Measurements from ENCODE around the gene LNX2.
"Not testable (repeated sequence)": the region's sequence is repeated elsewhere in the genome, so short reads cannot be mapped to it uniquely, and the experiment has no call there.

The LNX2 gene

GRCh38 chr13:27631665-27632064 lies 11.3 kb upstream of the LNX2 start:
- H3K36me3 ChIP-seq (ENCODE audit: insufficient read depth, low read length) = peaks cover 9% of the 10 kb centered on the region
- no peaks in the 10 kb centered on the region for H3K9me3 ChIP-seq (ENCODE audit: control insufficient read depth, insufficient read depth, low read length)
- no peak overlapping the region for H3K9ac ChIP-seq (ENCODE audit: low read depth, low read length)
- H3K4me1 ChIP-seq (ENCODE audit: insufficient read depth, low read length) = no peaks in the 10 kb centered on the region

- peaks cover 9% of the 10 kb centered on the region for H3K36me3 ChIP-seq (ENCODE audit: insufficient read depth, low read length)
- no peak overlapping the region for H3K9ac ChIP-seq (ENCODE audit: low read depth, low read length)
- no peaks in the 10 kb centered on the region for H3K4me1 ChIP-seq (ENCODE audit: insufficient read depth, low read length)
- H3K9me3 ChIP-seq (ENCODE audit: control insufficient read depth, insufficient read depth, low read length) = no peaks in the 10 kb centered on the region
These were observed 10.8 kb upstream of the LNX2 start for GRCh38 chr13:27631156-27631555.

- H3K4me1 ChIP-seq (ENCODE audit: insufficient read depth, low read length); H3K9ac ChIP-seq (ENCODE audit: low read depth, low read length); H3K9me3 ChIP-seq (ENCODE audit: control insufficient read depth, insufficient read depth, low read length): not testable (repeated sequence)
- H3K36me3 ChIP-seq (ENCODE audit: insufficient read depth, low read length) = peaks cover 17% of the 10 kb centered on the region
These were observed 8.4 kb upstream of the LNX2 start for GRCh38 chr13:27628766-27629165.

- Histone ChIP-seq H3K9me3 (ENCODE audit: control insufficient read depth, insufficient read depth, low read length) (no peaks in the 10 kb centered on the region), H3K36me3 (ENCODE audit: insufficient read depth, low read length) (peaks cover 21% of the 10 kb centered on the region), H3K9ac (ENCODE audit: low read depth, low read length) (no peak overlapping the region), H3K4me1 (ENCODE audit: insufficient read depth, low read length) (peaks cover 8% of the 10 kb centered on the region; the same call in 1 of the 2 replicates)
These were observed 7.8 kb upstream of the LNX2 start for GRCh38 chr13:27628081-27628480.

- no peaks in the 10 kb centered on the region for H3K9me3 ChIP-seq (ENCODE audit: control insufficient read depth, insufficient read depth, low read length)
- peaks cover 22% of the 10 kb centered on the region for H3K36me3 ChIP-seq (ENCODE audit: insufficient read depth, low read length)
- H3K9ac ChIP-seq (ENCODE audit: low read depth, low read length) = no peak overlapping the region
- H3K4me1 ChIP-seq (ENCODE audit: insufficient read depth, low read length) = peaks cover 11% of the 10 kb centered on the region; the same call in 1 of the 2 replicates
These were observed 7.1 kb upstream of the LNX2 start for GRCh38 chr13:27627380-27627779.

- Histone ChIP-seq H3K4me1 (ENCODE audit: insufficient read depth, low read length) (peaks cover 11% of the 10 kb centered on the region; the same call in 1 of the 2 replicates), H3K36me3 (ENCODE audit: insufficient read depth, low read length) (peaks cover 18% of the 10 kb centered on the region)
These were observed 5.5 kb upstream of the LNX2 start for GRCh38 chr13:27625839-27626238.

GRCh38 chr13:27624071-27624470 lies 3.7 kb upstream of the LNX2 start:
- H3K36me3 ChIP-seq (ENCODE audit: insufficient read depth, low read length) = peaks cover 18% of the 10 kb centered on the region
- H3K9ac ChIP-seq (ENCODE audit: low read depth, low read length) = no peak overlapping the region
- no peaks in the 10 kb centered on the region for H3K9me3 ChIP-seq (ENCODE audit: control insufficient read depth, insufficient read depth, low read length)
- H3K4me1 ChIP-seq (ENCODE audit: insufficient read depth, low read length) = peaks cover 11% of the 10 kb centered on the region; the same call in 1 of the 2 replicates

More at GRCh38 chr13:27625839-27626238, 5.5 kb upstream of the LNX2 start:
- Histone ChIP-seq H3K9me3 (ENCODE audit: control insufficient read depth, insufficient read depth, low read length) (no peaks in the 10 kb centered on the region), H3K9ac (ENCODE audit: low read depth, low read length) (no peak overlapping the region)

GRCh38 chr13:27622881-27623280 lies 2.6 kb upstream of the LNX2 start:
- peak overlapping the region; percentile 87; the same call in 1 of the 2 replicates for H3K9ac ChIP-seq (ENCODE audit: low read depth, low read length)
- H3K4me1 ChIP-seq (ENCODE audit: insufficient read depth, low read length) = peaks cover 14% of the 10 kb centered on the region; the same call in 1 of the 2 replicates
- H3K36me3 ChIP-seq (ENCODE audit: insufficient read depth, low read length) = peaks cover 18% of the 10 kb centered on the region
- no peaks in the 10 kb centered on the region for H3K9me3 ChIP-seq (ENCODE audit: control insufficient read depth, insufficient read depth, low read length)

GRCh38 chr13:27622102-27622820 lies 1.9 kb upstream of the LNX2 start:
- Histone ChIP-seq H3K36me3 (ENCODE audit: insufficient read depth, low read length) (peaks cover 18% of the 10 kb centered on the region), H3K4me1 (ENCODE audit: insufficient read depth, low read length) (peaks cover 14% of the 10 kb centered on the region; the same call in 1 of the 2 replicates), H3K9me3 (ENCODE audit: control insufficient read depth, insufficient read depth, low read length) (no peaks in the 10 kb centered on the region), H3K9ac (ENCODE audit: low read depth, low read length) (peak overlapping the region; percentile 87)

- Histone ChIP-seq H3K4me1 (ENCODE audit: insufficient read depth, low read length) (peaks cover 14% of the 10 kb centered on the region; the same call in 1 of the 2 replicates), H3K36me3 (ENCODE audit: insufficient read depth, low read length) (peaks cover 18% of the 10 kb centered on the region)
These were observed 1.2 kb upstream of the LNX2 start, which contains the start of gene POLR1D for GRCh38 chr13:27621366-27622101. Gene POLR1D, plus strand, starts transcription at chr13:27621892. Its CDS starts 92 bp downstream, at chr13:27621984.

GRCh38 chr13:27621116-27621365 lies 712 bp upstream of the LNX2 start:
- Histone ChIP-seq H3K9ac (ENCODE audit: low read depth, low read length) (peak overlapping the region; percentile 87), H3K4me1 (ENCODE audit: insufficient read depth, low read length) (peaks cover 14% of the 10 kb centered on the region; the same call in 1 of the 2 replicates)

More at GRCh38 chr13:27621366-27622101, 1.2 kb upstream of the LNX2 start, which contains the start of gene POLR1D:
- Histone ChIP-seq H3K9me3 (ENCODE audit: control insufficient read depth, insufficient read depth, low read length) (no peaks in the 10 kb centered on the region), H3K9ac (ENCODE audit: low read depth, low read length) (peak within 1 kb of the TSS; percentile 87)

GRCh38 chr13:27619728-27620376 lies 477 bp downstream of the LNX2 start:
- Histone ChIP-seq H3K4me1 (ENCODE audit: insufficient read depth, low read length) (peaks cover 14% of the 10 kb centered on the region; the same call in 1 of the 2 replicates), H3K36me3 (ENCODE audit: insufficient read depth, low read length) (peaks cover 15% of the 10 kb centered on the region; the same call in 1 of the 2 replicates), H3K9ac (ENCODE audit: low read depth, low read length) (peak overlapping the region; percentile 87), H3K9me3 (ENCODE audit: control insufficient read depth, insufficient read depth, low read length) (no peaks in the 10 kb centered on the region)

More at GRCh38 chr13:27621116-27621365, 712 bp upstream of the LNX2 start:
- Histone ChIP-seq H3K36me3 (ENCODE audit: insufficient read depth, low read length) (peaks cover 18% of the 10 kb centered on the region), H3K9me3 (ENCODE audit: control insufficient read depth, insufficient read depth, low read length) (no peaks in the 10 kb centered on the region)

- H3K9ac ChIP-seq (ENCODE audit: low read depth, low read length) = peak overlapping the region; percentile 87
- H3K36me3 ChIP-seq (ENCODE audit: insufficient read depth, low read length) = peaks cover 14% of the 10 kb centered on the region; the same call in 1 of the 2 replicates
- no peaks in the 10 kb centered on the region for H3K9me3 ChIP-seq (ENCODE audit: control insufficient read depth, insufficient read depth, low read length)
These were observed 1.1 kb downstream of the LNX2 start for GRCh38 chr13:27619093-27619727.

GRCh38 chr13:27617881-27618321 lies 2.4 kb downstream of the LNX2 start:
- Histone ChIP-seq H3K9me3 (ENCODE audit: control insufficient read depth, insufficient read depth, low read length) (no peaks in the 10 kb centered on the region), H3K9ac (ENCODE audit: low read depth, low read length) (no peak overlapping the region), H3K4me1 (ENCODE audit: insufficient read depth, low read length) (peaks cover 10% of the 10 kb centered on the region; the same call in 1 of the 2 replicates), H3K36me3 (ENCODE audit: insufficient read depth, low read length) (peaks cover 1% of the 10 kb centered on the region; the same call in 1 of the 2 replicates)

More at GRCh38 chr13:27619093-27619727, 1.1 kb downstream of the LNX2 start:
- H3K4me1 ChIP-seq (ENCODE audit: insufficient read depth, low read length) = peaks cover 13% of the 10 kb centered on the region; the same call in 1 of the 2 replicates
